Dendritic cell treated with granulocyte-macrophage colony-stimulating factor and Interleukin-4, amounts not matched to agents 40 ng/mL and 50 ng/mL, for 4 days (primary cell): ENCODE measurements around the gene MAGEA3.
"Not testable (repeated sequence)": the region's sequence is repeated elsewhere in the genome, so short reads cannot be mapped to it uniquely, and the experiment has no call there.

Experiments used
- H3K27ac Mint-ChIP-seq: one replicate; pipeline ENCODE4 v1.8.0; 2022; ENCODE audit warnings: mild to moderate bottlenecking, mixed read lengths
- H3K27me3 Mint-ChIP-seq: one replicate; pipeline ENCODE4 v1.8.0; 2022; ENCODE audit warnings: mild to moderate bottlenecking, mixed read lengths
- H3K36me3 Mint-ChIP-seq: one replicate; pipeline ENCODE4 v1.8.0; 2022; ENCODE audit warnings: low read depth, mixed read lengths
- H3K4me1 Mint-ChIP-seq: one replicate; pipeline ENCODE4 v1.8.0; 2022; ENCODE audit warnings: low read depth, mixed read lengths
- H3K4me3 Mint-ChIP-seq: one replicate; pipeline ENCODE4 v1.8.0; 2022; ENCODE audit warnings: mild to moderate bottlenecking, moderate library complexity, mixed read lengths
- H3K9me3 Mint-ChIP-seq: one replicate; pipeline ENCODE4 v1.8.0; 2022; ENCODE audit warnings: mixed read lengths
- intact Hi-C: fragments of 100-400 bp; cut with micrococcal nuclease; formaldehyde crosslinking; loops from one replicate; pipeline ENCODE4 v1.15.0; 2022

Gene MAGEA3

GRCh38 chrX:152697952-152698931 is at the start of gene MAGEA3:
TSS of gene MAGEA3 (plus strand) at chrX:152698794. CDS start at chrX:152700833, 2,039 bp downstream.
- H3K36me3 Mint-ChIP-seq, H3K27ac Mint-ChIP-seq, H3K9me3 Mint-ChIP-seq, H3K4me1 Mint-ChIP-seq, H3K27me3 Mint-ChIP-seq, H3K4me3 Mint-ChIP-seq, intact Hi-C loops: not testable (repeated sequence)

GRCh38 chrX:152652060-152652459 is 46.5 kb upstream of the MAGEA3 start:
- Mint-ChIP-seq H3K36me3 (no peaks in the 10 kb centered on the region), H3K27me3 (no peaks in the 10 kb centered on the region), H3K4me1 (no peaks in the 10 kb centered on the region), H3K9me3 (no peaks in the 10 kb centered on the region), H3K4me3 (no peak overlapping the region), H3K27ac (no peak overlapping the region)
- intact Hi-C loops = no loop called here

GRCh38 chrX:152652467-152652866 is 46.1 kb upstream of the MAGEA3 start:
- H3K36me3 Mint-ChIP-seq = no peaks in the 10 kb centered on the region
- H3K27ac Mint-ChIP-seq = no peak overlapping the region
- no peak overlapping the region for H3K4me3 Mint-ChIP-seq
- no peaks in the 10 kb centered on the region for H3K27me3 Mint-ChIP-seq
- no peaks in the 10 kb centered on the region for H3K9me3 Mint-ChIP-seq
- intact Hi-C loops = no loop called here
- H3K4me1 Mint-ChIP-seq = no peaks in the 10 kb centered on the region

- Mint-ChIP-seq H3K9me3 (no peaks in the 10 kb centered on the region), H3K4me1 (no peaks in the 10 kb centered on the region), H3K27ac (no peak overlapping the region), H3K27me3 (no peaks in the 10 kb centered on the region), H3K36me3 (no peaks in the 10 kb centered on the region), H3K4me3 (no peak overlapping the region)
- intact Hi-C loops = no loop called here
Measured at GRCh38 chrX:152656087-152656486, 42.5 kb upstream of the MAGEA3 start.

- Mint-ChIP-seq H3K4me1 (no peaks in the 10 kb centered on the region), H3K36me3 (no peaks in the 10 kb centered on the region), H3K27ac (no peak overlapping the region), H3K9me3 (no peaks in the 10 kb centered on the region), H3K27me3 (no peaks in the 10 kb centered on the region), H3K4me3 (no peak overlapping the region)
- intact Hi-C loops = no loop called here
Measured at GRCh38 chrX:152656890-152657289, 41.7 kb upstream of the MAGEA3 start.

- intact Hi-C loops = no loop called here
- Mint-ChIP-seq H3K27ac (no peak overlapping the region), H3K9me3 (no peaks in the 10 kb centered on the region), H3K4me1 (no peaks in the 10 kb centered on the region), H3K4me3 (no peak overlapping the region), H3K36me3 (no peaks in the 10 kb centered on the region), H3K27me3 (no peaks in the 10 kb centered on the region)
Measured at GRCh38 chrX:152658302-152658701, 40.3 kb upstream of the MAGEA3 start.

- no peaks in the 10 kb centered on the region for H3K4me1 Mint-ChIP-seq
- intact Hi-C loops = no loop called here
- H3K27ac Mint-ChIP-seq = no peak overlapping the region
- peaks cover 9% of the 10 kb centered on the region for H3K9me3 Mint-ChIP-seq
- no peaks in the 10 kb centered on the region for H3K27me3 Mint-ChIP-seq
- no peak overlapping the region for H3K4me3 Mint-ChIP-seq
- H3K36me3 Mint-ChIP-seq = no peaks in the 10 kb centered on the region
Measured at GRCh38 chrX:152663086-152663485, 35.5 kb upstream of the MAGEA3 start.

- Mint-ChIP-seq H3K4me1 (no peaks in the 10 kb centered on the region), H3K4me3 (no peak overlapping the region), H3K27ac (no peak overlapping the region), H3K36me3 (no peaks in the 10 kb centered on the region), H3K9me3 (no peaks in the 10 kb centered on the region), H3K27me3 (no peaks in the 10 kb centered on the region)
- intact Hi-C loops = no loop called here
Measured at GRCh38 chrX:152674135-152674534, 24.5 kb upstream of the MAGEA3 start.

GRCh38 chrX:152674652-152675051 is 23.9 kb upstream of the MAGEA3 start:
- not testable (repeated sequence) for H3K9me3 Mint-ChIP-seq, H3K27me3 Mint-ChIP-seq, H3K27ac Mint-ChIP-seq

GRCh38 chrX:152681012-152681411 is 17.6 kb upstream of the MAGEA3 start:
- H3K4me1 Mint-ChIP-seq, H3K36me3 Mint-ChIP-seq, H3K9me3 Mint-ChIP-seq, H3K27me3 Mint-ChIP-seq, H3K4me3 Mint-ChIP-seq, intact Hi-C loops, H3K27ac Mint-ChIP-seq: not testable (repeated sequence)

More at GRCh38 chrX:152674652-152675051, 23.9 kb upstream of the MAGEA3 start:
- H3K4me1 Mint-ChIP-seq, intact Hi-C loops, H3K36me3 Mint-ChIP-seq, H3K4me3 Mint-ChIP-seq: not testable (repeated sequence)

- H3K4me1 Mint-ChIP-seq, H3K9me3 Mint-ChIP-seq, H3K27me3 Mint-ChIP-seq, H3K4me3 Mint-ChIP-seq, intact Hi-C loops, H3K27ac Mint-ChIP-seq, H3K36me3 Mint-ChIP-seq: not testable (repeated sequence)
Measured at GRCh38 chrX:152700390-152700789, 1.8 kb downstream of the MAGEA3 start.

GRCh38 chrX:152706500-152706899 is 7.9 kb downstream of the MAGEA3 start:
- H3K9me3 Mint-ChIP-seq, H3K36me3 Mint-ChIP-seq, H3K4me3 Mint-ChIP-seq, H3K4me1 Mint-ChIP-seq, H3K27ac Mint-ChIP-seq, intact Hi-C loops, H3K27me3 Mint-ChIP-seq: not testable (repeated sequence)

- H3K27ac Mint-ChIP-seq, H3K36me3 Mint-ChIP-seq, H3K27me3 Mint-ChIP-seq, H3K4me3 Mint-ChIP-seq, intact Hi-C loops, H3K4me1 Mint-ChIP-seq, H3K9me3 Mint-ChIP-seq: not testable (repeated sequence)
Measured at GRCh38 chrX:152709173-152709572, 10.6 kb downstream of the MAGEA3 start, which contains the start of gene CSAG2. TSS of gene CSAG2 (minus strand) at chrX:152709273. CDS start at chrX:152709112, 161 bp downstream.

- H3K27ac Mint-ChIP-seq, H3K36me3 Mint-ChIP-seq, H3K4me1 Mint-ChIP-seq, intact Hi-C loops, H3K27me3 Mint-ChIP-seq, H3K9me3 Mint-ChIP-seq, H3K4me3 Mint-ChIP-seq: not testable (repeated sequence)
Measured at GRCh38 chrX:152713195-152713594, 14.6 kb downstream of the MAGEA3 start.
